Bronchial epithelial cell (primary cell): ENCODE measurements around the gene NBPF3. TPM values are rescaled to one million over a fixed set of nuclear protein-coding genes. Genes with fewer than 3 reads are reported as not detected.
"Not testable (repeated sequence)": the region's sequence is repeated elsewhere in the genome, so short reads cannot be mapped to it uniquely, and the experiment has no call there.

Source experiments
- DNase-seq: peaks from one replicate; pipeline ENCODE4 v3.0.0-alpha.2; 2010; ENCODE audit warnings: low read depth
- FAIRE-seq: peaks from 2 replicates; lab custom pipeline; 2011; peaks lifted over from hg19 to GRCh38; lab: Jason Lieb, UNC
- H3K27me3 ChIP-seq: 2 replicates; pipeline ENCODE4 v1.5.1; 2011; ENCODE audit warnings: low read length; ENCODE audit not compliant: control insufficient read depth, insufficient read depth
- H3K36me3 ChIP-seq: 2 replicates; pipeline ENCODE4 v1.5.1; 2011; ENCODE audit warnings: low read length; ENCODE audit not compliant: control insufficient read depth, insufficient read depth
- H3K4me3 ChIP-seq: 2 replicates; pipeline ENCODE4 v1.5.1; 2011; ENCODE audit warnings: mild to moderate bottlenecking, low read depth, low read length, control low read depth
- CTCF ChIP-seq: IDR thresholded peaks from 2 replicates; pipeline ENCODE4 v1.5.1; 2011; ENCODE audit warnings: mild to moderate bottlenecking, moderate library complexity, low read length, control low read depth, inconsistent platforms; ENCODE audit not compliant: insufficient read depth, severe bottlenecking
- total RNA-seq: library from RNA; depleted of rRNA; stranded (reverse); fragments of >200 nt; gene quantifications from 2 replicates; pipeline ENCODE4 v1.2.1, GENCODE V29; 2014

Gene NBPF3
- total RNA-seq, 1 donor from 2014 or later: 6.8 TPM

DNA sequence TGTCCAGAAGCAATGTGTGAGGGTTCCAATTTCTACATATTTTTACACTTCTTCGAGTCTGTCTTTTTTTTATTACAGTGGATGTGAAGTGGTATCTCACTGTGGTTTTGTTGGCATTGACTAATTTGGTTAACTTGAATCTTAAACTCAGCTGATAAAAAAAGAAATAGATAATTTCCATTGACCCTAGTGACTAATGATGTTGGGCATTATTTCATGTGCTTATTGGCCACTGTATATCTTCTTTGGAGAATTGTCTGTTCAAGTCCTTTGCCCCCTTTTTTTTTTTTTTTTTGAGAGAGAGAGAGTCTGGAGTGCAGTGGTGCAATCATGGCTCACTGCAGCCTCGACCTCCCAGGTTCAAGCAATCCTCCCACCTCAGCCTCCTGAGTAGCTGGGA, 33.3 kb upstream of the NBPF3 start:
- no peak for FAIRE-seq

DNA sequence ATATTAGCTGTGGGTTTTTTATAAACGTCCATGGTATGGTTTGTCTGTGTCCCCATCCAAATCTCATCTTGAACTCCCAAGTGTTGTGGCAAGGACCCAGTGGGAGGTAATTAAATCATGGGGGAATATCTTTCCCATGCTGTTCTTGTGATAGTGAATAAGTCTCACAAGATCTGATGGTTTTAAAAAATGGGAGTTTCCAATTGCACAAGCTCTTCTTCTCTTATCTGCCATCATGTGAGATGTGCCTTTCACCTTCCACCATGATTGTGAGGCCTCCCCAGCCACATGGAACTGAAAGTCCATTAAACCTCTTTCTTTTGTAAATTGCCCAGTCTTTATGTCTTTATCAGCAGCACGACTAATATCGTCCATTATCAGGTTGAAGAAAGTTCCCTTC, 30.0 kb upstream of the NBPF3 start:
- H3K4me3 ChIP-seq, DNase-seq, H3K36me3 ChIP-seq, H3K27me3 ChIP-seq, FAIRE-seq: not testable (repeated sequence)

More for the DNA sequence above, 33.3 kb upstream of the NBPF3 start:
- DNase-seq: no peak
- no peak overlapping the region for H3K4me3 ChIP-seq
- H3K27me3 ChIP-seq: no peaks in the 10 kb centered on the region
- TF ChIP-seq CTCF: no peak
- no peaks in the 10 kb centered on the region for H3K36me3 ChIP-seq

DNA sequence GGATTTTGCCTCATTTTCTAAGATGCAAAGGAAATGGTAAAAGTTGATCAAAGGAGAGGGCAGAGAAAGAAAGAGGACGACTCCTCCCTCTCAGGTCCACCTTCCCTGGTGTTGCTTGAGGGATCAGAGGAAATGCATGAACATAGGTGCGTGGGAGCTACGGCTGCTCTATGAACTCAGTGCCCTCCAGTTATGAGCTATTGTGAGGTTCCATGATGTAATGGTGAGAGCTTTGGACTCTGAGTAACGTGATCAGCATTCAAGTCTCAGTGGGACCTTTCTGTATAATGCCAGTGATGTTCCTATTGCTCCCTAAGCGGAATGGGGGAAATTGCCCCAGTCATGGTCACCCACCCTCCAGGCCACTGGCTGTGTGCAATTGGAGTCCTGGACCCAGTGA, 25.9 kb upstream of the NBPF3 start:
- no peak for TF ChIP-seq CTCF
- no peaks in the 10 kb centered on the region for H3K36me3 ChIP-seq
- FAIRE-seq (no peak), DNase-seq (no peak)
- no peaks in the 10 kb centered on the region for H3K27me3 ChIP-seq
- no peak overlapping the region for H3K4me3 ChIP-seq

DNA sequence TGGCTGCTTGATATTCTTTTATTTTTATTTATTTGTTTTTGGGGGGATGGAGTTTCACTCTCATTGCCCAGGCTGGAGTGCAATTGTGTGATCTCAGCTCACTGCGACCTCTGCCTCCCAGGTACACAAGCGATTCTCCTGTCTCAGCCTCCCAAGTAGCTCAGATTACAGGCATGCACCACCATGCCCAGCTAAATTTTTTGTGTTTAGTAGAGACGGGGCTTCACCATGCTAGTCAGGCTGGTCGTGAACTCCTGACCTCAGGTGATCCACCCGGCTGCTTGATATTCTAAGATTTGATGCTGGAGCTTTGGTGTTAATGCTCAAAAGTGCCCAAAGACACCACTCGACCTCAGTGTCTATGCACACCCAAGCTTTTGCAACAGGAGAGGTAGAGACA, 19.6 kb upstream of the NBPF3 start:
- H3K4me3 ChIP-seq, H3K36me3 ChIP-seq, DNase-seq, H3K27me3 ChIP-seq, FAIRE-seq: not testable (repeated sequence)

DNA sequence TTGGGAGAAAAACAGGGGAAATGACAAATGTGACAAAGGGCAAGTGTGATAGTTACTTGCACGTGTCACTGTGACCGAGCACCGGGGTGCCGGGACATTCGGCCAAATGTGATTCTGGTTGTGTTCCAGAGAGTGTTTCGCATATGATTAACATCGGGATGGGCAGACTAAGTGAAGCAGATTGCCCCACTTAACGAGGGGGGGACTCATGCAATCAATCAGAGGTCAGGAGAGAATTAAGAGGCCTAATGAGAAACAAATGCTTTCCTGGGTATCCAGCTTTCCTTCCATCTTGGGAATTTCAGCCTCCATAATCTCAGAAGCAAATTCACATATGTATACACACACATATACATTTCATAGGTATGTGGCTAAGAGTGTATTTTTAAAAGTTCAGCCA, 18.6 kb upstream of the NBPF3 start:
- FAIRE-seq, DNase-seq, H3K27me3 ChIP-seq, H3K4me3 ChIP-seq, H3K36me3 ChIP-seq: not testable (repeated sequence)

GRCh38 chr1:21427798-21428480, 12.0 kb upstream of the NBPF3 start:
- H3K27me3 ChIP-seq, H3K36me3 ChIP-seq, FAIRE-seq, DNase-seq: not testable (repeated sequence)
- peak overlapping the region; percentile 34 for H3K4me3 ChIP-seq

- not testable (repeated sequence) for H3K36me3 ChIP-seq, DNase-seq, H3K27me3 ChIP-seq, FAIRE-seq
- H3K4me3 ChIP-seq: peak overlapping the region; percentile 34
Observed at GRCh38 chr1:21428481-21429073, 11.4 kb upstream of the NBPF3 start.

DNA sequence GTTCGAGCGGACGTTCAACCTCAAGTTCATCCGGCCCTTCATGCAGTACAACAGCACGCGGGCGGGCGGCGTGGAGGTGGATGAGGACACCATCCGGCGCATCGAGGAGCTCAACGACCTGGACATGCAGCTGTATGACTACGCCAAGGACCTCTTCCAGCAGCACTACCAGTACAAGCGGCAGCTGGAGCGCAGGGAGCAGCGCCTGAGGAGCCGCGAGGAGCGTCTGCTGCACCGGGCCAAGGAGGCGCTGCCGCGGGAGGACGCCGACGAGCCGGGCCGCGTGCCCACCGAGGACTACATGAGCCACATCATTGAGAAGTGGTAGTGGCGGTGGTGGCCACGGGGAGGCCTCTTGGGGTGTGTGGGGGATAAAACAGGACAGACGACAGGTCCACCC, 10.7 kb upstream of the NBPF3 start:
- H3K4me3 ChIP-seq, H3K27me3 ChIP-seq, FAIRE-seq, DNase-seq, H3K36me3 ChIP-seq: not testable (repeated sequence)

DNA sequence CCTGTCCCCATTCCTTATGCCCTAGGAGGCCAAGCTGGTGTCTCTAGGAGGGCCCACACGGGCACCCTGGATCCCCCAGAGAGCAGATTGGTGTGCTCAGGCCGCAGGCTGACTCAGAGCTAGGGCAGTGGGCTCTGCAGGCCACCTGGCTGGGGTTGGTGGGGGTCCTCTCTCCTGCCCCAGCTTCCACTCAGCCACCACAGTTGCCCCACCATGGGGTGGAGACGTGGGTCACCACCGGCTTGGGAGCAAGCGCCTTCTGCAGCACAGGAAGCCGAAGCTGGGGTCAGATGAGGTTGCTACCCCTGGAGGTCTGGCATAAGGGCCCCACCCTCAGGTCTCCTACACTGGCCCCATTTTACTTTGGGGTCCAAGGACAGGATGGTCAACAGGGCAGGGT, 9.1 kb upstream of the NBPF3 start:
- DNase-seq, H3K36me3 ChIP-seq, FAIRE-seq, H3K27me3 ChIP-seq, H3K4me3 ChIP-seq: not testable (repeated sequence)
